Dermis blood vessel endothelial cell (primary cell): ENCODE results near the gene MAB21L2. TPM values are rescaled to one million over a fixed set of nuclear protein-coding genes. Genes with fewer than 3 reads are reported as not detected.
"Not testable (repeated sequence)": the region's sequence is repeated elsewhere in the genome, so short reads cannot be mapped to it uniquely, and the experiment has no call there.

Experiments
- DNase-seq: peaks from one replicate; pipeline ENCODE4 v3.0.0; 2010
- total RNA-seq: library from RNA; depleted of rRNA; stranded (reverse); fragments of >200 nt; gene quantifications from 2 replicates; pipeline ENCODE4 v1.2.3, GENCODE V29; 2014

MAB21L2 gene
- total RNA-seq: 0.17 and 0.33 TPM in 2 replicates

GRCh38 chr4:150582146-150582872, at the start of gene MAB21L2:
TSS of gene MAB21L2 (plus strand) at chr4:150582151. CDS start at chr4:150583030, 879 bp downstream.
- peak; percentile 30 for DNase-seq

- DNase-seq: no peak
Measured at GRCh38 chr4:150533673-150534072, 48.3 kb upstream of the MAB21L2 start.

- no peak for DNase-seq
Measured at GRCh38 chr4:150534818-150535217, 47.1 kb upstream of the MAB21L2 start.

GRCh38 chr4:150537911-150538310, 44.0 kb upstream of the MAB21L2 start:
- DNase-seq: not testable (repeated sequence)

- no peak for DNase-seq
Measured at GRCh38 chr4:150540536-150540935, 41.4 kb upstream of the MAB21L2 start.

GRCh38 chr4:150540959-150541360, 41.0 kb upstream of the MAB21L2 start:
- DNase-seq: no peak

GRCh38 chr4:150541681-150542080, 40.3 kb upstream of the MAB21L2 start:
- no peak for DNase-seq

- DNase-seq: no peak
Measured at GRCh38 chr4:150543042-150543441, 38.9 kb upstream of the MAB21L2 start.

GRCh38 chr4:150546286-150546685, 35.7 kb upstream of the MAB21L2 start:
- no peak for DNase-seq

GRCh38 chr4:150547154-150547838, 34.7 kb upstream of the MAB21L2 start:
- no peak for DNase-seq

GRCh38 chr4:150557811-150558210, 24.1 kb upstream of the MAB21L2 start:
- not testable (repeated sequence) for DNase-seq

GRCh38 chr4:150561143-150561737, 20.7 kb upstream of the MAB21L2 start:
- DNase-seq: no peak

GRCh38 chr4:150562250-150562649, 19.7 kb upstream of the MAB21L2 start:
- no peak for DNase-seq

GRCh38 chr4:150562751-150563150, 19.2 kb upstream of the MAB21L2 start:
- DNase-seq: no peak

GRCh38 chr4:150564967-150565366, 17.0 kb upstream of the MAB21L2 start:
- DNase-seq: not testable (repeated sequence)

- no peak for DNase-seq
Measured at GRCh38 chr4:150567070-150567469, 14.9 kb upstream of the MAB21L2 start.

GRCh38 chr4:150569384-150569987, 12.5 kb upstream of the MAB21L2 start:
- DNase-seq: no peak

GRCh38 chr4:150569998-150570535, 11.9 kb upstream of the MAB21L2 start:
- no peak for DNase-seq

GRCh38 chr4:150570862-150571261, 11.1 kb upstream of the MAB21L2 start:
- no peak for DNase-seq

- no peak for DNase-seq
Measured at GRCh38 chr4:150572704-150573504, 9.0 kb upstream of the MAB21L2 start.

- peak; percentile 8 for DNase-seq
Measured at GRCh38 chr4:150573534-150573933, 8.4 kb upstream of the MAB21L2 start.

GRCh38 chr4:150574678-150575077, 7.3 kb upstream of the MAB21L2 start:
- no peak for DNase-seq
